SW 1271 (cell line): ENCODE results near the gene SAMD8.
A peak's percentile ranks its signal among the peaks of the same experiment; 100 is the strongest.

Experiments used
- DNase-seq, 2 experiments: peaks; one replicate each; lab custom pipeline; 2025; lab: John Stamatoyannopoulos, UW

SAMD8 gene

GRCh38 chr10:75223507-75223906 lies 112.1 kb downstream of the SAMD8 start:
- no peak for DNase-seq

- DNase-seq = no peak
Observed at GRCh38 chr10:75226095-75226494, 114.6 kb downstream of the SAMD8 start.

DNA sequence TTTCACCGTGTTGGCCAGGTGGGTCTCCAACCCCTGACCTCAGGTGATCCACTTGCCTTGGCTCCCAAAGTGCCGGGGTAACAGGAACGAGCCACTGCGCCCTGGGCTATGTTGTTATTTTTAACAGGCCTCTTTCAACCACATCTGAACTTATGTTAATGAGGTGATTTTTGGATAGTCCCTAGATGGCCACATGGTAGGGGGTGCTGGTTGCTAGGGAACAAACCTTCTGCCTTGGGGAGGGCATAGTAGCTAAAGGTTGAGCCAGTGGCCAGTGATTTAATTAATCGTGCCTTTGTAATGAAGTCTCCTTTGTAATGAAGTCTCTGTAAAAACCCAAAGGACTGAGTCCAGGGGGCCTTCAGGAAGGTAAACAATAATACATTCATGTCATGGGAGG lies 115.2 kb downstream of the SAMD8 start:
- no peak for DNase-seq

DNA sequence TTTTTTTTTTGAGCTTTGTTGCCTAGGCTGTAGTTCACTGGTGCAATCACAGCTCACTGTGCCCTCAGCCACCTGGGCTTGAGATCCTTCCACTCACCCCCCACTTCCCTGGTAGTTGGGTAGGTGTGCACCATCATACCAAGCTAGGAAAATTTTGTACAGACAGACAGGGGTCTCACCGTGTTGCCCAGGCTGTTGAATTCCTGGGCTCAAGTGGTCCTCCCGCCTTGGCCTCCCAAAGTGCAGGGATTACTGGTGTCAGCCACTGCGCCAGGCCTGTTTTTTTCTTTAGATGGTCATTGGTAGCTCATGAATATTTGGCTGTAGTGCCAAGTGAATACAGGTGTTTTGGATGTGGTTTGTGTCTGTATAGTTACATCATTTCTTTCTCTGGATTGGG lies 116.8 kb downstream of the SAMD8 start:
- DNase-seq = no peak

- DNase-seq = no peak
Observed at GRCh38 chr10:75228834-75229233, 117.4 kb downstream of the SAMD8 start.

- no peak for DNase-seq
Observed at GRCh38 chr10:75229971-75230370, 118.5 kb downstream of the SAMD8 start.

- peak in 1 of 2 experiments; percentile 80 for DNase-seq
Observed at GRCh38 chr10:75230600-75231038, 119.2 kb downstream of the SAMD8 start.
